HG03354 (cell line): ENCODE measurements around the gene FRK.
"Not testable (repeated sequence)": the region's sequence is repeated elsewhere in the genome, so short reads cannot be mapped to it uniquely, and the experiment has no call there.

Source experiments
- ATAC-seq: cut with Tn5 transposase; IDR thresholded peaks from one replicate; pipeline ENCODE4 v1.9.1; 2021; ENCODE audit warnings: mild to moderate bottlenecking; ENCODE audit not compliant: unreplicated experiment, poor library complexity, severe bottlenecking

The FRK gene

GRCh38 chr6:115901896-115902295 is 158.8 kb downstream of the FRK start:
- ATAC-seq = no peak

- peak; percentile 64 for ATAC-seq
Measured at GRCh38 chr6:115899730-115900282, 160.9 kb downstream of the FRK start.

GRCh38 chr6:115898246-115898645 is 162.4 kb downstream of the FRK start:
- no peak for ATAC-seq

- ATAC-seq = peak; percentile 54
Measured at GRCh38 chr6:115896538-115897129, 164.1 kb downstream of the FRK start.

- ATAC-seq = no peak
Measured at GRCh38 chr6:115894426-115894992, 166.2 kb downstream of the FRK start.

GRCh38 chr6:115891750-115892149 is 168.9 kb downstream of the FRK start:
- ATAC-seq = no peak

- peak; percentile 99 for ATAC-seq
Measured at GRCh38 chr6:115891111-115891669, 169.5 kb downstream of the FRK start.

- no peak for ATAC-seq
Measured at GRCh38 chr6:115890238-115890637, 170.5 kb downstream of the FRK start.

GRCh38 chr6:115888687-115889470 is 171.8 kb downstream of the FRK start:
- not testable (repeated sequence) for ATAC-seq

- no peak for ATAC-seq
Measured at GRCh38 chr6:115887891-115888290, 172.8 kb downstream of the FRK start.

GRCh38 chr6:115885636-115886366 is 174.9 kb downstream of the FRK start:
- peak; percentile 60 for ATAC-seq

GRCh38 chr6:115882771-115883170 is 177.9 kb downstream of the FRK start:
- no peak for ATAC-seq

- ATAC-seq = no peak
Measured at GRCh38 chr6:115882174-115882573, 178.5 kb downstream of the FRK start.
